T-helper 2 cell treated with Interferon-gamma antibody and Interleukin-4, amounts not matched to agents 5 μg/mL and 100 μg/mL, for 36 hours (primary cell): ENCODE measurements around the gene RHBDF2.

Experiments
- DNase-seq: peaks from one replicate; pipeline ENCODE4 v3.0.0; 2021; ENCODE audit warnings: low spot score
- H3K27ac Mint-ChIP-seq: one replicate; pipeline ENCODE4 v1.8.0; 2021; ENCODE audit warnings: mild to moderate bottlenecking, mixed read lengths
- H3K27me3 Mint-ChIP-seq: one replicate; pipeline ENCODE4 v1.8.0; 2021; ENCODE audit warnings: low read depth, mixed read lengths
- H3K36me3 Mint-ChIP-seq: one replicate; pipeline ENCODE4 v1.8.0; 2021; ENCODE audit warnings: low read depth, mixed read lengths
- H3K4me1 Mint-ChIP-seq: one replicate; pipeline ENCODE4 v1.8.0; 2021; ENCODE audit warnings: low read depth, mixed read lengths
- H3K4me3 Mint-ChIP-seq: one replicate; pipeline ENCODE4 v1.8.0; 2022; ENCODE audit warnings: mild to moderate bottlenecking, moderate library complexity, mixed read lengths
- H3K9me3 Mint-ChIP-seq: one replicate; pipeline ENCODE4 v1.8.0; 2021; ENCODE audit warnings: mixed read lengths

The RHBDF2 gene

DNA sequence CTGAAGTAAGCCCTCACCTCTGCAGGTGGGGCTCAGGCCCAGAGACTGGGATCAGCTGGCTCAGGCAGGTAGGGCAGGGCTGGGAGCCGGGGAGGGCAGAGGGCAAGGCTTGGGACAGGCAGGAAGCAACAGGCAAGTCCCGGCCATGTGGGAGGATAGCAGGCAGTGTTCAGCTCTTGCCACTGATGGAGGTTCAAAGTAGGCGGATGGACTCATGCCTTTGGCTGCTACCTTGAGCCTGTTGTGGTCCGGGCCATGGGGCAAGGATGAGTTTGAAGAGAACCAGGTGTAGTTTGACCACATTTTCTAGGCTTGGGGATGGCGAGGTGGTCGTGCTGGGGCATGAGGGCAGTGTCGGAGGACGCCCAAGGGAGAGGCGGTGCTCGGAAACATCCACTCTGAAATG is 41.3 kb upstream of the RHBDF2 start:
- Mint-ChIP-seq H3K27ac (no peak overlapping the region), H3K9me3 (no peaks in the 10 kb centered on the region), H3K36me3 (no peaks in the 10 kb centered on the region), H3K4me3 (no peak overlapping the region), H3K27me3 (peaks cover 46% of the 10 kb centered on the region), H3K4me1 (no peaks in the 10 kb centered on the region)
- no peak for DNase-seq

DNA sequence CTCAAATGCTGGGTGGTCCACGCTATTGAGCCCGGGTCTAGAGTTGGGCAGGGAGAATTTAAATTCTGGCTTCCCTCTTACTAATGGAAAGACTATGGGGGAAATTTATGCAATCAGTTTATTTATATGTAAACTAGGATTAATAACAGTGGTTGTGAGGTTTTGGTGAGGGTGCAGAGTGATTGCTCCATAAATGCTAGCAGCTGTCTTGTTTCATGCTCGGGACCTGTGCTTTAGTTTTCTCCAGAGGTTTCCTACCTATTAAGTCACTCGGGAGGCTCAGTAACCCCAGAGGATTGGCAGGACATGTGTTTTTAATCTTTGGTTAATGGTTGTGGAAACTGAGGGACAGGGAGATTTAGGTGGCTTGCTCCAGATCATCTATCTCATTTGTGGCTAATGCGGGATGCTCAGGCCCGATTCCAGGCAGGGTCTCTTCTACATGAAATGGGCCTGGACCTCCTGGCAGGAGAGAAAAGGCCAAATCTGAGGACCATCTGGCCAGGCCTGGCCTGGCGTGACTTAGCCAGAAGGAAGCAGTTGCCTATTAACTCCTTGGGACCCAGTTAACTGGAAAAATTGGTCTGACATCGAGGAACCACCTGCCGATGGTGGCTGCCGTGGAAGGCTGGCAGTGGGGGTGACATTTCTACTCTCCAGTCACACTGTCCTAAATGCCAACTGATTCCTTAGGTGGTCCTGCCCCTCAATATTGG is 40.7 kb upstream of the RHBDF2 start:
- Mint-ChIP-seq H3K9me3 (no peaks in the 10 kb centered on the region), H3K36me3 (no peaks in the 10 kb centered on the region), H3K27me3 (peaks cover 47% of the 10 kb centered on the region), H3K4me3 (no peak overlapping the region), H3K27ac (no peak overlapping the region), H3K4me1 (no peaks in the 10 kb centered on the region)
- no peak for DNase-seq

DNA sequence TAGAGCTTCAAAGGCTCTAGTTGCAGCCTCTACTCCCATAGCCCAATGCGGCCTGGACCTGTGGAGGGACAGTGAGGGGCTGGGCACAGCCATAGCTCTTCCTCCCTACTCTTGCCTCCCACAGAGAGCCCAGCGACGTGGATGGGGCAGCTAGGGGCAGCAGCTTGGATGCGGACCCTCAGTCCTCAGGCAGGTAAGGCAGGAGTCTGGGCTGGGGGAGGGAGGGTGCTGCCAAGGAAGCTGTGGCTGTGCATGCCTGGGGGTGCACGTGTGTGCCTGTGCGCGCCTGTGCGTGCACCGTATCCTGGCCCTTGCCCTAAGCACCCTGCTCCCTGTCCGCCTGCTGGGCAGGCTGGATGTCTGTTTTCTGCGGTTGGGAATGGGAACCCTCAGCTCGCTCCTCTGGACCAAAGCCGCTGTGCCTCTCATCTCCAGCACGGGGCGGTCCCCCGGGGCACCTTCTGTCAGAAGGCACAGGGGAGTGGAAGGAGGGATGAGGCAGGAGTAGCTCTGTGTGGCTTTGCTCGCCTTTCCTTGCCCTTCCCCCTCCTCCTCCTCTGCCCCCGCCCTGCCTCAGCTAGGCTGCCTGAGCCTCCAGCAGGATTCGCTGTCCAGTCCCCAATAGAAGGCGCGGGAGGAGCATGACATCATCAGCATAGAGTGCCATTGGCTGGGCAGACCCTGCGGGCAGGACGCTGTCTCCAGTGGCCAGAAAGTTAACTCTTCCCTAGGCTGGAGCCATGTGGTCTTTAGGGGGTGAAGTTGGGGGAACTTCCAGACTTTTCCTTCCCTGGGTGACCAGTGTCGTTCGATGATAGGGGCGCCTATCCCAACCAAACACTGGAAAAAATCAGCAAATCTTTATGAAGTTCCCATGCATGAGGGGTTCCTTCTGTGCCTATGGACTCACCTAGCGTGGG is 39.4 kb upstream of the RHBDF2 start:
- peaks cover 58% of the 10 kb centered on the region for H3K27me3 Mint-ChIP-seq
- H3K36me3 Mint-ChIP-seq, result no peaks in the 10 kb centered on the region
- no peak overlapping the region for H3K4me3 Mint-ChIP-seq
- H3K27ac Mint-ChIP-seq, result no peak overlapping the region
- H3K9me3 Mint-ChIP-seq, result no peaks in the 10 kb centered on the region
- DNase-seq, result peak; percentile 48
- H3K4me1 Mint-ChIP-seq, result no peaks in the 10 kb centered on the region

DNA sequence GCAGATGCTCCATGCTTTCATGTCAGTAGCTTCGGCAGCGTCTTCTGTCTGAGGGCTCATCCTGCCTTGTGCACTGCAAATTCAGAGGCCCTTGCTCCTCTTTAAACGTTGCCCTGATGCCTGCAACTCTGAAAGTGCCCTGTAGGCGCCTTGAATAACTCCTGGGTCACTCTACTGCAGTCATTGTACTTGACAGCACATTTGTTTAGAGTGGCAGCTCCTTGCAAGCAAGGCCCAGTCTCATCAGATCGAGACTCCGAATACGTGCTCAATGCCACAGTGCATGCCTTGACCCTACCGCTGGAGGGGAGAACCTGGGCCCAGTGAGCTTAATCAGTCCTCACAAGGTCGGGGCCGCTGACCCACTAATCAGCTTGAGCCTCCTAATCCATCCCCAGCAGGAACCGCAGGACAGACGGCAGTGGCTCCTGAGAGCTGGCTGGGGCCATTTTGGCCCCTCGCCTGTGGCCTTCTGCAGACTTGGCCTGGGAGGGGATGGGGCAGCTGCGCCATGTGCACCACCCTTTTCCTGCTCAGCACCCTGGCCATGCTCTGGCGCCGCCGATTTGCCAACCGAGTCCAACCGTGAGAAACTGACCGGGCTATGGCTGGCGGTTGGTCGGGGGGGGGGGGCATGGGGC is 38.5 kb upstream of the RHBDF2 start, which contains the start of gene PRCD:
PRCD (plus strand) TSS at position 414 of the 641 bp plus-strand sequence; CDS start at position 512, 98 bp downstream.
- Mint-ChIP-seq H3K27ac (no peak within 1 kb of the TSS), H3K9me3 (no peaks in the 10 kb centered on the region), H3K4me1 (no peaks in the 10 kb centered on the region), H3K27me3 (peaks cover 63% of the 10 kb centered on the region), H3K4me3 (no peak within 1 kb of the TSS), H3K36me3 (no peaks in the 10 kb centered on the region)
- no peak for DNase-seq

DNA sequence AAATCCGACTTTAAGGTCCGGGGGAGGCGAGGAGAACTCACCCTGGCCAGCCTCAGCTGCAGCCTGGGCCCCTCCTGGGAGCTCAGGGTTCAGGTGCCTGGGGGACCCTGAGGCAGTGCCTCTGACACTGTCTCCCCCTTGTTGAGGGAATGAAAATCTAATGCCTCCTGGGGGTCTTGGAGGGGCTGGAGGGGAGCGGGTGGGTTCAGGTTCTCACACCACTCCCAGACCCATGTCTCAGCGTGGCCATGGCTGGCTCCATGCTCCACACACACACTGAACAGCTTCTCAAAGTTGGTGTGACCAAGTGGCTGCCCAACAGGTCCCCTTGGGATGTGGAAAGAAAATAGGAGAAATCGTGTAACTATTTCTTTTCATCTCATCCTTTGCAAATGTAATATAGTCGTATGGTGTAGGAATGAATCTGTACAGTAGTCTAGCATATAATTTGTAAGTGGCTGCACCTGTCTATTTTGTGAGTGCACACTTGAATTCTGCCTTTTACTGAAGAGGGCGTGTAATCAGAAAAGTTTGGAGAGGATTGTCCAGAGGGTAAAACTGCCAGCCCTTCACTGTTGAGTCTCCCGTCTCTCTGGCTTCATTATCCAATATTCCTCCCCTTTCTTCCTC is 37.8 kb upstream of the RHBDF2 start:
- Mint-ChIP-seq H3K9me3 (no peaks in the 10 kb centered on the region), H3K36me3 (no peaks in the 10 kb centered on the region), H3K27me3 (peaks cover 66% of the 10 kb centered on the region), H3K27ac (no peak overlapping the region), H3K4me1 (no peaks in the 10 kb centered on the region), H3K4me3 (no peak overlapping the region)
- DNase-seq, result no peak

DNA sequence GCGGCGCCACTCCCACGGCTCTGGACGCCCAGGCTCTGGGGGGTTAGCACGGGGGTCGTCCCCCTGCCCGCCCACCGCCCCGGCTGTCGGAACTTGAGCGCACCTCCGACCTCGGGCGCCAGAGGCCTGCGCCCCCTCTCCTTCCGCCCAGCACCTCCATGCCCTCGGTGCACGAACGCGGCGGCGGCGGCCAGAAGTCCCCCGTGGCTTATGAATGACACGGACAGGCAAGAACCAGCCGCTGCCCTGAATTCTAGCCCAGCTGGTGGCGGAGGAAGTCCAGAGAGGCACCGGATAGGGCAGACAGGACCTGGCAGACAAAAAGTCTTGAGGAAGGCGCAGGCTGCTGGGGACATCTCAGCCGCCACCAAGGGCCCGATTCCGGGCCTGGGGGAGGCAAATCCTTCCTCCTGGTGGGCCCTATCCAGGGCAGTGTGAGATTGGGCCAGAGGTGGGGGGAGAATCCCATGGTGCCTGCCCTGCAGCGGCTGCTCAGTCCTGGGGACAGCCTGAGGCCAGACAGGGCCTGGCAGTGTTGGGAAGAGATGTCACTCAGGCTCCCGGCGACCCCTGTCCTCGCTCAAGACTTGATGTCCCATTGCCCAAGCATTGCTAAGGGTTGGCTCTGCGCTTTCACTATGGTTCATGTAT is 37.2 kb upstream of the RHBDF2 start:
- no peaks in the 10 kb centered on the region for H3K36me3 Mint-ChIP-seq
- no peak overlapping the region for H3K27ac Mint-ChIP-seq
- DNase-seq, result no peak
- no peaks in the 10 kb centered on the region for H3K9me3 Mint-ChIP-seq
- no peak overlapping the region for H3K4me3 Mint-ChIP-seq
- peaks cover 61% of the 10 kb centered on the region for H3K27me3 Mint-ChIP-seq
- no peaks in the 10 kb centered on the region for H3K4me1 Mint-ChIP-seq

DNA sequence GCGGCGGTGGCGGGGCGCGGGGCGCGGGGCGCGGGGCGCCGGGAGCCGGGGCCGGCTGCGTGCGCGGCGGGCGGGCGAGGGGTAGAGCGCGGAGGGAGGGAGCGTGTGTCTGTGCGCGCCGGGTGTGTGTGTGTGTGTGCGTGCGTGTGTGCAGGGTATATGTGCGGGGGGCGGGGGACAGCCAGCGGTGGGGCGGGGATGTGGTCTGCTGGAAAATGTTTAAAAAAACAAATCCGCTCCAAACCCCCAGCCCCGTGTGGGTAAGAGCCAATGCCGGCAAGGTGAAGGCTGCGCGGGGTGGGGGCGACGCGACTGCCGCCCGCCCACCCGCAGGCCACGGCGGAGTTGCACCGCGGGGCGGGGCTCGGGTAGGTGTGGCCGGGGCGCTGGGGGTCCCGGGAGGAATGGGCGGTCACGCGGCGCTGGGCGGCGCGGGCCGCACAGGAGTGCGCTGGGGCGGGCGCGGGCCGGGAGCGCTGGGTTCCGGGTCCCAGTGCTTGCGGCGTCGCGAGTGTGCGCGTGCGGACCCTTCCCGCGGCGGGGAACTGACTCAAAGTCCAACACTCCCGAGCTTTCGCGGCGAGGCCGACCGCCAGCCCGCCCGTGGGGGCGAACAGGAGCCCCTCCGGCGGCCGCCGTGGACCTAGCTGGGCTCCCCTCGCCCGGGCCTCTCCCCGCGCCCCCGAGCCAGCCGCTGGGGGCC is 36.5 kb upstream of the RHBDF2 start, which contains the start of gene CYGB:
CYGB (minus strand) TSS at position 132 of the 703 bp plus-strand sequence. CDS start 167 bp downstream, outside the sequence.
- peaks cover 58% of the 10 kb centered on the region for H3K27me3 Mint-ChIP-seq
- H3K27ac Mint-ChIP-seq, result no peak within 1 kb of the TSS
- no peaks in the 10 kb centered on the region for H3K9me3 Mint-ChIP-seq
- no peaks in the 10 kb centered on the region for H3K4me1 Mint-ChIP-seq
- DNase-seq, result no peak
- H3K36me3 Mint-ChIP-seq, result no peaks in the 10 kb centered on the region
- H3K4me3 Mint-ChIP-seq, result no peak within 1 kb of the TSS

DNA sequence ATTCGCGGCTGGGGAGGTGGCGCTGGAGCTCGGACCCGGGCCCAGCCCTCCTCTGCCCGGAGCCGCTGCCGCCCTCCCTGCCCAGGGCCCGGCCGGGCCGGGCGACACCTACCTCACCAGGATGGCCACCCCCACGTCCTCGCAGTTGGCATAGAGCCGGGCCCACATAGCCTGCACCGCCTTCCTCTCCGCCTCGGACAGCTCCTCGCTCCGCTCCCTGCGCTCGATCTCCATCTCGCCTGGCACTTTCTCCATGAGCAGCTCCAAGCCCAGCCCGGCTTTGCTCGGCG is 36.0 kb upstream of the RHBDF2 start:
- peaks cover 53% of the 10 kb centered on the region for H3K27me3 Mint-ChIP-seq
- H3K9me3 Mint-ChIP-seq, result no peaks in the 10 kb centered on the region
- H3K27ac Mint-ChIP-seq, result no peak overlapping the region
- no peaks in the 10 kb centered on the region for H3K4me1 Mint-ChIP-seq
- no peaks in the 10 kb centered on the region for H3K36me3 Mint-ChIP-seq
- no peak for DNase-seq
- H3K4me3 Mint-ChIP-seq, result no peak overlapping the region

DNA sequence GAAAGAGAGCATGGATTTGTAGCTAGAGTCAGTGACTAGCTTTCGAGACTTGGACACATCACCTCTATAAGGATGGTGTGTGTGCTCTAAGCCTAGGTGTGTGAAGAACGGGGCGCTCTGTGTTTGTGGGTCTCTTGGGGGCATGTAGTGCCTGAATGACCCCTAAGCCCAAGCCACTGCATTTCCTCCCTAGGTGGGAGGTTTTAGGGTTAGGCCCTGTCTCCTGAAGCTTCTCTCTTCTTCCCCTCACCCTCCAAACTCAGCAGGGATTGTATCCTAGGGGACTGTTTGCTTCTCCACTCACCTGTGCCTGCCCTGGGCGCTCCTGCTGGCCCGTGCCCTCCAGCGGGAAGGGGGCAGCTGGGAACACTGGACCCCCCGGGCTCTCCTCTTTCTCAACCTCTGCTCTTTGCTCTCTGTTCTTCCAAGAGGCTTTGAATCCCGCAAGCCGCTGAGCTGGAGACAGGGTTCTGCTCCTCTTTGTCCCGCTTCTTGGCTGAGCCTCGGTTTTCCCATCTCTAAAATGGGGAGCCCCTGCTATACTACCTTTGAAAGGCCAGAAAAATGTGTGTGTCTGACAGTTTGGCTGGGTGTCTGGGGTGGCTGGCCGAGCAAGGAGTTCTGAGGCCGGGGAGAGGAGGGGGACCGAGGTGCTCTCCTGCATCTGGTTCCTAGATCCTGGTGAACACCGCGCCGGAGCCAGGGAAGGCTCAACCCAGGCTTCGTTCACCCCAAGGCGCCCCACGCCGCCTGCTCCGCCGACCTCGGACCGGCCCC is 35.5 kb upstream of the RHBDF2 start:
- Mint-ChIP-seq H3K9me3 (no peaks in the 10 kb centered on the region), H3K36me3 (no peaks in the 10 kb centered on the region), H3K27ac (no peak overlapping the region), H3K4me1 (no peaks in the 10 kb centered on the region), H3K4me3 (no peak overlapping the region), H3K27me3 (peaks cover 48% of the 10 kb centered on the region)
- no peak for DNase-seq

DNA sequence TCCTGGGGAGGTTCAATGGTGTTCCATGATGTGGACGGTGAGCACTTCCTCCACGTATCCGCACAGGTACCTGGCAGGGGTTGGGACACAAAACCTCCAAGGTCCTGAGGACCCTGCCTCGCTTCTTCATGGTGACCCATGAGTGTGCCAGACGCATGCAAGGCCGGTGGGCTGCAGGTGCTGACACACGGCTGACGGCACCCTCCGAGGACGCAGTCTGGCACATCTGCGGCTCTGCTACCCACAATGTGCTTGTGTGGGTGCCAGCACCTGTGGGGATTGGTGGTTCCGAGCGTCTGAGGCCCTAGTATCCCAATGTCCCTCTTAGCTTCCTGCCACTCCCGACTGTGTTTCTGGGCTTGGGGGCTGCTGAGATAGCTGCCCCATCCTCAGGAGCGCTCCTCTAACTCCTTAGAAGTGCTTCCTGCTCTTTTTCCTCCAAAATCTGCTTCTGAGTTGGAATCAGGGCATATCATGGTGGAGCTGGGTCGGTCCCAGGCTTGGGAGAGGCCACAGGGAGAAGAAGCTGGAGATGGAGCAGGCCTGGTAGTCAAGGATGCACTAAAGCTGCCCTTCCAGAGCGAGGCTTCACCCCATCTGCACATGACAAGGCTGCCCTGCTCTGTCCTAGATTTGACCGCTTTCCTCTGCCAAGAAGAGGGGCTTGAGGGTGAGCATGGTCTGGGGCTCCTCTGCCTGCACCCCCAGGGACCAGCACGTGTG is 34.7 kb upstream of the RHBDF2 start:
- Mint-ChIP-seq H3K4me1 (no peaks in the 10 kb centered on the region), H3K27ac (no peak overlapping the region), H3K36me3 (no peaks in the 10 kb centered on the region), H3K27me3 (peaks cover 42% of the 10 kb centered on the region), H3K4me3 (no peak overlapping the region), H3K9me3 (no peaks in the 10 kb centered on the region)
- DNase-seq, result no peak

DNA sequence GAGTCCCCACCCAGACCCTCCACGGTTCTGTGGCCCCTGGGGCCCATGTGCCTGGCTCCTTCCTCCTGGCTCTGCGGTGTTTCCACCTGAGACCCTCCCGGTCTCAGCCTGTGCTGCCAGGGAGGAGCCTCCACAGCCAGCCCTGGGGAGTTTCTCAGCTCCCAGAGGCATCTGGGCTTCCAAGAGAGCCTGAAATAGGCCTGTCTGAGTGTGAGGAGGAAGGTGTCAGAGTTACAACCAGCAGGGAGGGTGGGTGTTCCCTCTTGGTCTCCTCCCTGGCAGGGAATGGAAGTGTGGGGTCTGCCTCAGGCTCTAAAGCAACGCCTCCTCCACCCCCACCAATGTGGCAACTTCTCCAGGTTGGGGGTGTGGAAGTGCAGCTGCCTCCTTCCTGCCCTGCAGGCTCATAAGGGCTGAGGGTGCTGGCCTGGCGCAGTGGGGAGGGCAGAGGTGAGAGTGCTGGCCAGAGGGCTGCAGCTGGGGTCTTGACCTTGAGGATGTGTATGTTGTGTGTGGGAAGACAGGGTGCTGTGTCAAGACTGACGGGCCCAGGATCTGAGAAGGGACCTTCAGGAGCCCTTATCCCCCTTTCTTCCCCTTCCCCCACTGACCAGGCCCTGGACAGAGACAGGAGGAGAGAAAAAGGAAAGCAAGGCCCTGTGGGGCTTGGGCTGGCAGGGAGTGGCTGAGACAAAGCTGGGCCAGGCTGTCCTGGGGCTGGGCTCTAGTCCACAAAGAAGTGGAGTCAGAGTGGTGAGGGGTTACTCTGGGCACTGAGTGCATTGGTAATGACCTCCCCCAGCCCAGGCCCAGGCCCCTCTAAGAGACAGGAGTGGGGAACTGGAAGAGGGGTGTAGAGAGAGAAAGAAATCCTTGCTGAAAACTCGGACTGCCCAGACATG is 33.9 kb upstream of the RHBDF2 start:
- Mint-ChIP-seq H3K36me3 (no peaks in the 10 kb centered on the region), H3K4me3 (no peak overlapping the region), H3K27me3 (peaks cover 34% of the 10 kb centered on the region), H3K4me1 (no peaks in the 10 kb centered on the region), H3K27ac (no peak overlapping the region), H3K9me3 (no peaks in the 10 kb centered on the region)
- no peak for DNase-seq
